Large intestine (tissue), 3 donors: ENCODE measurements around the gene RFTN1. TPM values are rescaled to one million over a fixed set of nuclear protein-coding genes. Genes with fewer than 3 reads are reported as not detected.

Experiments used
- DNase-seq, 2 donors: peaks; one replicate each; pipeline versions ENCODE4 v3.0.0 to v3.0.0-alpha.2; 2013
- H3K27ac ChIP-seq: one replicate; pipeline ENCODE4 v1.5.1; 2013; ENCODE audit warnings: low read length
- H3K27me3 ChIP-seq: 2 replicates; pipeline ENCODE4 v1.6.1; 2013; ENCODE audit warnings: low read length; ENCODE audit not compliant: control insufficient read depth, insufficient read depth
- H3K36me3 ChIP-seq: 2 replicates; pipeline ENCODE4 v1.6.1; 2013; ENCODE audit warnings: low read length; ENCODE audit not compliant: control insufficient read depth, insufficient read depth
- H3K4me1 ChIP-seq: one replicate; pipeline ENCODE4 v1.6.1; 2013; ENCODE audit warnings: low read length; ENCODE audit not compliant: control insufficient read depth, insufficient read depth
- H3K4me3 ChIP-seq: one replicate; pipeline ENCODE4 v1.5.1; 2013; ENCODE audit warnings: low read length
- H3K9me3 ChIP-seq: one replicate; pipeline ENCODE4 v1.6.1; 2013; ENCODE audit warnings: mild to moderate bottlenecking, low read depth, low read length, moderate library complexity; ENCODE audit not compliant: control insufficient read depth
- WGBS: methylation state at CpG from one replicate; pipeline ENCODE4 v1.1.5; 2013; ENCODE audit warnings: low lambda C conversion rate; ENCODE audit not compliant: insufficient coverage; 5-methylcytosine and 5-hydroxymethylcytosine counted together
- polyA plus RNA-seq: library from polyadenylated mRNA; unstranded; fragments of 120-200 nt; gene quantifications from one replicate; pipeline ENCODE4 v1.2.1, GENCODE V29; 2013

Gene RFTN1
- polyA plus RNA-seq, 1 donor: 15.0 TPM

DNA sequence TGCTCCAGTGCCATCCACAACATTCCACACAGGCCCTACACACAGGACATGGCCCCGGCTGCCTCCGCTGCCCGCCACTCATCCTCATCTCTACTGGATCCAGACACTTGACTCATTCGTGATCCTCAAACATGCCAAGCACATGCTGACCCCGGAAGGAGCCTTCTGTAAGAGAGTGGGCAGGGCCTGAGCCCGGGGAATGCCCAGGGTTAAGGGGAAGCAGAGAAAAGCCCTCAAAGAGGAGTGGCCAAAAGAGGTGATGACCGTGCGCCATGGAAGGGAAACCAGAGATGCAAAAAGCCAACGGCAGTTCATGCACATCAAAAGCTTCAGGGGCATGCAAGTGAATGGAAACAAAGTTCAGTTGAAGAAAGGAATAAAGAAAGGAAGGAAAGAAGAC, 46.1 kb downstream of the RFTN1 start:
- H3K27ac ChIP-seq: no peak overlapping the region
- WGBS: 84% methylated on average over 2 of the region's 9 CpGs
- H3K36me3 ChIP-seq: no peaks in the 10 kb centered on the region
- no peaks in the 10 kb centered on the region for H3K27me3 ChIP-seq
- no peaks in the 10 kb centered on the region for H3K9me3 ChIP-seq
- DNase-seq: no peak
- no peaks in the 10 kb centered on the region for H3K4me1 ChIP-seq
- no peak overlapping the region for H3K4me3 ChIP-seq

GRCh38 chr3:16466822-16467221, 46.7 kb downstream of the RFTN1 start:
- Histone ChIP-seq H3K9me3 (no peaks in the 10 kb centered on the region), H3K4me3 (no peak overlapping the region), H3K36me3 (no peaks in the 10 kb centered on the region), H3K27ac (no peak overlapping the region), H3K27me3 (no peaks in the 10 kb centered on the region), H3K4me1 (no peaks in the 10 kb centered on the region)
- no peak for DNase-seq
- WGBS: 75% methylated on average over 4 of the region's 4 CpGs

- Histone ChIP-seq H3K36me3 (no peaks in the 10 kb centered on the region), H3K27me3 (no peaks in the 10 kb centered on the region), H3K9me3 (no peaks in the 10 kb centered on the region), H3K4me1 (no peaks in the 10 kb centered on the region), H3K4me3 (no peak overlapping the region), H3K27ac (no peak overlapping the region)
- 90% methylated on average over 2 of the region's 3 CpGs for WGBS
- no peak for DNase-seq
Measured at GRCh38 chr3:16464511-16465148, 48.9 kb downstream of the RFTN1 start.

DNA sequence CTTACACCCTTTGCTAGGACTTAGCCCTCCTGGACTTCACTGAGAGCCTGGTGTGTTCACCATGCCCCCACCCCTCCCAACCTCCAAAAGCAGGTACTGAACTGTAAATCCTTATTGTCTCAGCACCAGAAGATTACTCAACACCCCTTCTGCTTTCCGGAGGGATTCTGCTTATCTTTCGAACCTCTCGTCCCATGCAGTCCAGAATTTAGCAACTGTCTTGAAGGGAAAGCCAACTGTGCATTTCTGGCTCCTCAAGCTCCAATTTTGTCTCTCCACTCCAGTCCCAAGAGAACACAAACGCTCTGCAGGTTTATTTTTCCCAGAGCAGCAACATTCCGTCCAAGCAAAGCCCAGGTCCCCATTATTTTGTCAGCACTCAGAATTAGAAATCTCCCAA, 49.6 kb downstream of the RFTN1 start:
- Histone ChIP-seq H3K27ac (no peak overlapping the region), H3K4me3 (no peak overlapping the region), H3K27me3 (no peaks in the 10 kb centered on the region), H3K36me3 (no peaks in the 10 kb centered on the region), H3K9me3 (no peaks in the 10 kb centered on the region), H3K4me1 (no peaks in the 10 kb centered on the region)
- WGBS: no CpG with 5 or more reads among the region's 5 CpGs
- DNase-seq: no peak

GRCh38 chr3:16463119-16463518, 50.4 kb downstream of the RFTN1 start:
- whole genome bisulfite sequencing: 83% methylated on average over 1 of the region's 1 CpG
- Histone ChIP-seq H3K9me3 (no peaks in the 10 kb centered on the region), H3K4me1 (no peaks in the 10 kb centered on the region), H3K27ac (no peak overlapping the region), H3K36me3 (no peaks in the 10 kb centered on the region), H3K4me3 (no peak overlapping the region), H3K27me3 (no peaks in the 10 kb centered on the region)
- no peak for DNase-seq

DNA sequence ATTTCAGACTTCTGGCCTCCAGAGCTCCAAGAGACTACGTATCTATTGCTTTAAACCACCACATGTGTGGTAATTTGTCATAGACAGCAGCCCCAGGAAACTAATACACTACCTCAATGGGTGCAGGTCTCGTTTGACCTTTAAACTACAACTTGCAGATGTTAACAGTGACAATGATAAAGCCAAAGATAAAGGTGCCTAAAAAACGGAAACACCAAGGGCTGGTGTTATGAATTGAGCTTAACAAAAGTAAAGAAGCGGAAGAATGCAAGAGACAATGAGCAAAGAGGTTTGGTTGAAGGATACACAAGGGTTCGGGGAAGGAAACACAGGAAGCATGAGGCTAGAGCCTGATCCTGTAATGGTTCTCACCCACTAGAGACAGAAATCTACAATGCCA, 50.8 kb downstream of the RFTN1 start:
- Histone ChIP-seq H3K9me3 (no peaks in the 10 kb centered on the region), H3K4me3 (no peak overlapping the region), H3K27ac (no peak overlapping the region), H3K27me3 (peaks cover 2% of the 10 kb centered on the region), H3K4me1 (no peaks in the 10 kb centered on the region), H3K36me3 (no peaks in the 10 kb centered on the region)
- WGBS: 66% methylated on average over 4 of the region's 5 CpGs
- DNase-seq: no peak

DNA sequence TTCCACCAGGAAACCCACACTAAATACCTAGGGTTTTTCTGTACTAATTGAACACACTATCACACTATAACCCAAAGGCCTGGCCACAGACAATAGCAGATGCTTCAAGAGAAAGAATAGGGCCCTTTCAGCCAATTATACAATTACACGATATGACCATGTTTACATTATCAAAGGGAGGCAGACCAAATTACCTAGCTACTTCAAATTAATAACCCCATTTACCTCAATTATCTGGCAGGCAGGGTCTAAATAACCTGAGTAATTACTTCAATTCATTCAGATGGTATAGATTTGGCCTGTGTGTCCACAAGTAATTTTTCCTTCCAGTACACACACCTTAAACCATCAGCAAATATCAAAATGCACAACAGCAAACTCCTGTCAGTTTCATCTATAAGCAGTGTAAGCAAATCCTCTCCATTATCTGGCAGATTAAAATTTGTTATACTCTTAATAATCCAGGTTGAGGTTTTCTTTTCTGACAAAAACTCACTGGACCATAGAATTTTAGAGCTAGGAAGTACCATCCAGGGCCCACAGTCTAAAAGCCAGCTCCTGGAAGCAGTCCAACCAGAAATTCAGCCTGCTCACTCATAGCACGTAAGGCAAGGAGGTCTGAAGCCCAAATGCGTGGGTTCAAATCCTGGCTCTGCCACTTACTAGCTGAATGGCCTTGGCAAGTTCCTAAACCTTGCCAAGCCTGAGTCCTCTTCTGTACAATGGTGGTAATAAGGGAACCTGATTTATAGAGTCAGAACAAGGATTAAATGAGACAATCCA, 51.8 kb downstream of the RFTN1 start:
- no peak for DNase-seq
- H3K9me3 ChIP-seq: no peaks in the 10 kb centered on the region
- H3K4me1 ChIP-seq: no peaks in the 10 kb centered on the region
- no peak overlapping the region for H3K27ac ChIP-seq
- no CpG with 5 or more reads among the region's 3 CpGs for WGBS
- H3K4me3 ChIP-seq: no peak overlapping the region
- H3K36me3 ChIP-seq: no peaks in the 10 kb centered on the region
- H3K27me3 ChIP-seq: peaks cover 3% of the 10 kb centered on the region

- no CpG with 5 or more reads among the region's 4 CpGs for WGBS
Measured at GRCh38 chr3:16460886-16461285, 52.6 kb downstream of the RFTN1 start.

DNA sequence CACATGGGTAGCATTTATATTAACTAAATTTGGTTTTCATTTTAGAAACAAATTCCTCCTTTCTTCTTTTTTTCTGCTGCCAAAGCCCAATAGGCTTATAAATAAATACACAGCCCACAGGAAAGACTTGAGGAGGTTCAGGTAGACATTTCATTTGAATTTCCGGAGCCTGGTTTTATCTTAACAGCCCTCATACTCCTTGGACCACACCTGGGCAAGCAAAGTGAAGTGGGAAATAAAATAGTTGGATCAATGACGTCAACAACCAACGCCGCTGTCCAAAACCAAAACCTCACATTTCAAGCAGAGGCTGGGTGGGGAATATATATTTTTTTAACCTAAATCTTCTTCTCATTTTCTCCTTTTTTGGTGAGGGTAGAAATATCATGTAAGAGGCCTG, 53.2 kb downstream of the RFTN1 start:
- H3K36me3 ChIP-seq: no peaks in the 10 kb centered on the region
- peaks cover 3% of the 10 kb centered on the region for H3K27me3 ChIP-seq
- H3K4me1 ChIP-seq: no peaks in the 10 kb centered on the region
- no peak for DNase-seq
- H3K4me3 ChIP-seq: no peak overlapping the region
- no peak overlapping the region for H3K27ac ChIP-seq
- WGBS: no CpG with 5 or more reads among the region's 4 CpGs
- H3K9me3 ChIP-seq: no peaks in the 10 kb centered on the region

More at GRCh38 chr3:16460886-16461285, 52.6 kb downstream of the RFTN1 start:
- Histone ChIP-seq H3K9me3 (no peaks in the 10 kb centered on the region), H3K4me1 (no peaks in the 10 kb centered on the region), H3K36me3 (no peaks in the 10 kb centered on the region), H3K27me3 (peaks cover 3% of the 10 kb centered on the region), H3K4me3 (no peak overlapping the region), H3K27ac (no peak overlapping the region)
- DNase-seq: no peak

GRCh38 chr3:16456784-16457415, 56.6 kb downstream of the RFTN1 start:
- peaks cover 3% of the 10 kb centered on the region for H3K27me3 ChIP-seq
- DNase-seq: no peak
- no peaks in the 10 kb centered on the region for H3K4me1 ChIP-seq
- no peaks in the 10 kb centered on the region for H3K9me3 ChIP-seq
- H3K4me3 ChIP-seq: no peak overlapping the region
- H3K27ac ChIP-seq: no peak overlapping the region
- no CpG with 5 or more reads among the region's 3 CpGs for WGBS
- H3K36me3 ChIP-seq: no peaks in the 10 kb centered on the region
